Measurements from ENCODE around the gene LRRTM4. TPM values are rescaled to one million over a fixed set of nuclear protein-coding genes. Genes with fewer than 3 reads are reported as not detected.
A peak's percentile ranks its signal among the peaks of the same experiment; 100 is the strongest.
"Not testable (repeated sequence)": the region's sequence is repeated elsewhere in the genome, so short reads cannot be mapped to it uniquely, and the experiment has no call there.

The LRRTM4 gene
- total RNA-seq, 1 donor from 2014 or later: not detected

DNA sequence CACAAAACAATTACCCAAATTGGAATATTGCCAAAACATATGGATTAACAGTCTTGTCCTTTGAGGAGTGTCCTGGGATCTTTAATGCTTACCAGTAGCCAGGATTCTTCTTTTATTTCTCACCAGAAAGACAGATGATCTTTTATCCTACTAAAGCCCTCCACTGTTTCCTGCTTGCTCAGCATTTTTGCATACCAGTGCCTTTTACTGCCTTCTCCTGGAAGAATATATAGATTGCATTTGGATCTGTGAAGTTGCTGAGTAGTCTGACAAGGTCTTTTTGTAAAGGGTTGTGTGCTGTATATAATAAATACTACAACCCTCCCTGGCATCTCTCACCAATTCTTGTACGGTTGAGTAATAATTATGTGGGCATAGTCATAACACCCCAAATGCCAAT, 652.2 kb downstream of the LRRTM4 start:
- DNase-seq (ENCODE audit: low read depth in 2 of 2): no peak

- DNase-seq (ENCODE audit: low read depth in 2 of 2): peak; percentile 55 to 69
Observed at GRCh38 chr2:76867854-76868253, 654.3 kb downstream of the LRRTM4 start.

DNA sequence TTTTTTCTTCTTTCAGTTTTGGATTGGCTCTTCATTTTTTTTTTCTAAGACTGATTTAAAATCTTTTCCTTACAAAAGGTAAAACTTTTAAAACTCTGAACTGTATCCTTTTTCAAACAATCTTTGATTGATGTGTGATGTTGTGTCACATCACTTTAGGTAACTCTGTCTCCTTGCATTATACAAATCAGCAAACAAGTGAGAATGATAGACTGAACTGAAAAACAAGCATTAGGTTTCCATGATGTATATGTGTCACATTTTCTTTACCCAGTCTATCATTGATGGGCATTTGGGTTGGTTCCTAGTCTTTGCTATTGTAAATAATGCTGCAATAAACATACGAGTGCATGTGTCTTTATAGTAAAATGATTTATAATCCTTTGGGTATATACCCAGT, 655.7 kb downstream of the LRRTM4 start:
- DNase-seq (ENCODE audit: low read depth in 2 of 2): no peak

- DNase-seq (ENCODE audit: low read depth in 2 of 2): no peak
Observed at GRCh38 chr2:76862901-76863300, 659.3 kb downstream of the LRRTM4 start.

DNA sequence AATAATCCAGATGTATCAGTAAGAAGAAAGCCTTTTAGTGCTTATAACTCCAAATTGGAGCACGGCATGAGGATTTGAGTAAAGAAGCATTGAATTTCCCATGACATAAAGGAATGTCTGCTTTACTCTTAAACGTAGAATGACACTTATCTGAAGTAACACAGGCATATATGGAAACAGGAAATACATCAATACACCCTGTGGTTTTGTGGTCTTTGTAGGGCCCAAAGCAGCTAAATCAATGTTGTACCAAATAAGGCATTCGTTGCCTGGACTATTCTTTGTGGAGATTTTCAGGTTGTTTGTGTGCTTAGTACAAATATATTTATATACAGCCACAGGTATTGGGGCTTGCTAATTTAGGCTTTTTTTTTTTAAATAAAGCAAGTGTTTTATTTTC, 660.5 kb downstream of the LRRTM4 start:
- DNase-seq (ENCODE audit: low read depth in 2 of 2): no peak

GRCh38 chr2:76851000-76851399, 671.2 kb downstream of the LRRTM4 start:
- no peak for DNase-seq (ENCODE audit: low read depth in 2 of 2)

DNA sequence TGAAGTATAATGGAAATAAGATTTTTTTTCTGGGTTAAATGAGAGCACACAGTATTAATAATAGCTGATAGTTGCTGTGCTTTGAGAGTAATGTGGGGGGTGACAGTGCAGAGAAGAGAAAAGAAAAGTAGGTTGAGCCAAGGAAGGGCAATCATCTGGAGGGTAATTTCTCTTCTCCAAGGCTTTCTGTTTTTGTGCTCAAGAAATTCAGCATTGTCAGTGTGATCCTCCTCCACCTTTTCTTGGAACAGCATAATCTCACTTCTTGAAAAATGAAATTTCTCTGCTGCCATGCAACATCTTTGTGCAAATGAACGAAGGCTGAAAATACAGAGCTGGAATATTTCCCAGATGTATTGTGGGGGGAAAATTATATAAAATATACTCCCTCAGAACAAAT, 673.1 kb downstream of the LRRTM4 start:
- no peak for DNase-seq (ENCODE audit: low read depth in 2 of 2)

DNA sequence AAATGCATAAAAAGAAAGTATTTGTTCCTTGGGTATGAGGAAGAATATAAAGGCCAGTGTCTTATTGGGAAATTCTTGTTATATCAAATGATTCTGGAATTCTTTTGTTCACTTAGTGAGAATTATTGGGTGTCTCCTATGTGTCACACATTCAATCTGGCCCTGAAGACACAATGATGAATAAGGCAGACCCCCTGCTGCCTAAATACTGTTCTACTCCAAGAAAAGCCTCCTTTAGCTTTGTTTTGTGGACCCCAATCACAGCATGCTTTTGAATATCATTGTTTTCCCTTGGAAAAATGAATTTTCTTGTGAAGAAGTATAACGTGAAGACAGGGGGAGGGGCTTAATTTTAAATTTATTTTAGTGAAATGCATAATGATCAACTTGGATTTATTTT, 682.4 kb downstream of the LRRTM4 start:
- DNase-seq (ENCODE audit: low read depth in 2 of 2): no peak

DNA sequence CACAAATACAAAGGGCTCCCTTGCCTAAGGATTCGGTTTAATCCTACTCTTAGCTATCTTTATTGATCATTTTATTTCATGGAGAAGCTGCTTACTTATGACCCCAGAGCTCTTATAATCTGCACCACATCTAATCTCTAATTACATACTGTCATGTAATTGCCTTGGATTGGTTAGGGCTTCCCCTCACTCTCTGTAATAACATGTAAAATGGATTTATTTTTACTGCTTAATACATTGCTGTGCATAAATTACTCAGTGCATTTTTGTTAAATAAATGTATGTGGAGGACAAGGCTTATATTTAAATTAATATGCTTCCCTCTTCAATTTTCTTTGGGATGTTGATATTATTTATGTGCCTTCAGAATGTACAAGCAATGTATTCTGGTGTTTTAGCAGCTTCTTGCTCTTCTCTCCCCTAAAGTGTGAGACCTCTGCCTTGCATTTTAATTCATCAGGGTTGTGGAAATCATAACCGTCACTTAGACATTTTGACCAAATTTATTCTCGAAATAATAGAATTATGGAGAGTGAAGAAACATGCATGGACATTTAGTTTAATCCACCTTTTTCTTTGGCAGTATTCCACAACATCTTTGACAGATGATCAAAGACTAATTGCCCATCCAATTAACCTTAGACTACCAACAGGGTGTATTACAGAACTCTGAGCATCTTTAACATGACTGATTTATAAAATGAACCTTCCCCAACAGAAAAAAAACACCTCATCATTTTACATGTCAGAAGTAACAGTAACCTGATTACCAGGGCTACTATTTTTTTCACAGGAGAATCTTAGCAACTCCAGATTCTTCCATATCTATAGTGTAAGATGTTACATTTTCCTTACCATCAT, 692.6 kb downstream of the LRRTM4 start:
- DNase-seq (ENCODE audit: low read depth in 2 of 2): no peak

DNA sequence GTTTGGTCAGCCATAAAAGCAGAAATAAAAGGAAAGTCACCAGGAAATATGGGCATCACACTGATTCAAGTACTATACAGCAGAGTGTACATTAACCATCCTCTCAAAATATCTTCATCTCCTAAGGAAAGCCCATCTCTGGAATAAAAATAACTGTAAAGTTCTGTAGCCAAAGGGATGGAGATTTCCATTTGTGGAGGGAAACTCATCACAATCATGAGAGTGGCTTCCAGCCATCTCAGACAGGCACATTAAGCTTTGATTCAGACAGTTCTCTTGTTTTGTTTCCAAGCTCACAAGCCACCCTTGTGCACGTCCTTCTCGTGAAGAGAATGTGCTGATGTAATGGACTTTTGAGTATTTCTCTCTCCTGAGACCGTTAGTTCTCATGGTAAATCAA, 695.5 kb downstream of the LRRTM4 start:
- DNase-seq (ENCODE audit: low read depth in 2 of 2): no peak

GRCh38 chr2:76825140-76825970, 696.8 kb downstream of the LRRTM4 start:
- DNase-seq (ENCODE audit: low read depth in 2 of 2): no peak

GRCh38 chr2:76821731-76822130, 700.4 kb downstream of the LRRTM4 start:
- no peak for DNase-seq (ENCODE audit: low read depth in 2 of 2)

DNA sequence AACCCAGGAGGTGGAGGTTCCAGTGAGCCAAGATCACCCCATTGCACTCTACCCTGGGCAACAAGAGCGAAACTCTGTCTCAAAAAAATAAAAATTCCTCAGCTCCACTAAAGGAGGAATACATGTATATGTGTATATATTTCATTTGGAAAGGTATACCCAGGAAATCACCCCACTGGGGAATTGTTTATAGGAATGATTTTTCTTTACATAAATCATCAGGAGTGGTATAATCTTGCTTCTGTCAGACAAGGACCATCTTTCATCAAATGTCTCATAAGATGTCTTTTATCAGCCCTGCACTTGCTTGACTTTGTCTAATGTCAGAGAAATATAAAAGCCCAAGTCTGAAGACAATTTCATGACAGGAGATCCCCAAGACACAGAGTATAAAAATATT, 709.1 kb downstream of the LRRTM4 start:
- no peak for DNase-seq (ENCODE audit: low read depth in 2 of 2)

DNA sequence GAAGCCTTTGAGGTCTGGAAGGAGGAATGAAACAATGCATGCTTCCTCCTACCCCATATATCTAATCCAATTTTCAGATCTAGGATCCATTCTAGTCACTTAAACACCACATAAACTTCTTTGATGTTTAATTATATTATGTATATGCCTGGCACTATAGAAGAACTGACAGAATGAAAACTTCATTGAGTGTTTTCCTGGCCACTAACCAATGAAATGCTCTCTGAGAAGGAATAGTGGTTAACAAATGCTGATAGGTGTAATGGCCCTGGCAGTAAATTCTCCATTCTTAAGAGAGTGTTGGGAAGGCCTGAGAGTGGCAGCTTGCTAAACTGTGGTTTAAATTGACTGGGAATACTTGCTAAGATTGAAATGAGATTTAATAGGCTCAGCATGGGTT, 710.0 kb downstream of the LRRTM4 start:
- DNase-seq (ENCODE audit: low read depth in 2 of 2): no peak

DNA sequence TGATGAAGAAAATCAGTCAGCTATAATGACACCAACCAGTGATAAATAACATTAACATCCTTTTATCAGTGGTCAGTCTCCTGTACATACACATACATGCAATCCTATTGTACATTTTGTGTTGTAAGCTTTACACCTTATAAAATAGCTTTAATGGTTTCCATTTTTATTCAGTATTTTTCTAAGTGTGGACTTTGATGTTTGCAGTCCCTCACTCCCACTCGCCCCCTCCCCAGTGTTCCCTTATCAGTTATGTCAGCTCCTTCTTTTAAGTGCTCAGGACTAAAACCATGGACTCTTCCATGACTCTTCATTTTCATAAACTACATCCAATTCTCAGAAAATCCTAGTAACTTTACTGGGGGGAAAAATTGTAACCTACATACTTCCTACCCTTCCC, 713.0 kb downstream of the LRRTM4 start:
- DNase-seq (ENCODE audit: low read depth in 2 of 2): no peak

GRCh38 chr2:76808732-76809131, 713.4 kb downstream of the LRRTM4 start:
- DNase-seq (ENCODE audit: low read depth in 2 of 2): no peak

GRCh38 chr2:76793647-76794334, 728.4 kb downstream of the LRRTM4 start:
- DNase-seq (ENCODE audit: low read depth in 2 of 2): no peak

DNA sequence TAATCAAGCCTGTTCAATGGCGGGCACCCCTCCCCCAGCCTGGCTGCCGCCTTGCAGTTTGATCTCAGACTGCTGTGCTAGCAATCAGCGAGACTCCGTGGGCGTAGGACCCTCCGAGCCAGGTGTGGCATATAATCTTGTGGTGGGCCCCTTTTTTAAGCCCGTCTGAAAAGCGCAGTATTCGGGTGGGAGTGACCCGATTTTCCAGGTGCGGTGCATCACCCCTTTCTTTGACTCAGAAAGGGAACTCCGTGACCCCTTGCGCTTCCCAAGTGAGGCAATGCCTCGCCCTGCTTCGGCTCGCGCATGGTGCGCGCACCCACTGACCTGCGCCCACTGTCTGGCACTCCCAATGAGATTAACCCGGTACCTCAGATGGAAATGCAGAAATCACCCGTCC, 740.9 kb downstream of the LRRTM4 start:
- not testable (repeated sequence) for DNase-seq (ENCODE audit: low read depth in 2 of 2)

GRCh38 chr2:76763276-76763675, 758.9 kb downstream of the LRRTM4 start:
- DNase-seq (ENCODE audit: low read depth in 2 of 2): no peak

DNA sequence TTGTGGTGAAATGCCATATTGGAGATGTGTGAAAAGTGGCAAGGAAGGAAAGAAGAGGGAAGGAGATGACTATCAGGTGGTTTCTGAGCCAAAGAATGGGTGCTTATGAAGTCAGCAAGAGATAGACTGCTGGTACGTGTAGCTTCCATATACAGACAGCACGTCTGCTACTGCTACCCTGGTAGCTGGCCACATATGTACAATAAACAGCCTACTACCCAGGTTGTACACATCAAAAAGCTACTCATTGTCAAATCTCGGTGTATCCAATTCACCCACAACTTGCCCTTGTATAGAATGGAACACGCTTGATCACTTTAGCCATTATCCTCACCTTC, 761.8 kb downstream of the LRRTM4 start:
- DNase-seq (ENCODE audit: low read depth in 2 of 2): no peak

- no peak for DNase-seq (ENCODE audit: low read depth in 2 of 2)
Observed at GRCh38 chr2:76759634-76760366, 762.4 kb downstream of the LRRTM4 start.

GRCh38 chr2:76752506-76752905, 769.7 kb downstream of the LRRTM4 start:
- no peak for DNase-seq (ENCODE audit: low read depth in 2 of 2)

All from dermis microvascular lymphatic vessel endothelial cell (primary cell).